DMS53 (cell line): ENCODE results near the gene CENPM.
A peak's percentile ranks its signal among the peaks of the same experiment; 100 is the strongest.

Source experiments
- DNase-seq: peaks from one replicate; lab custom pipeline; 2025; lab: John Stamatoyannopoulos, UW

Gene CENPM

GRCh38 chr22:41946629-41947423 is at the start of gene CENPM:
Gene CENPM (minus strand): TSS chr22:41947152. CDS start chr22:41947076, 76 bp downstream.
- peak; percentile 96 for DNase-seq

- DNase-seq = no peak
Measured at GRCh38 chr22:41995211-41995610, 48.3 kb upstream of the CENPM start.

GRCh38 chr22:41992496-41992895 is 45.5 kb upstream of the CENPM start:
- no peak for DNase-seq

GRCh38 chr22:41991111-41991510 is 44.2 kb upstream of the CENPM start:
- DNase-seq = no peak

- DNase-seq = no peak
Measured at GRCh38 chr22:41989246-41989645, 42.3 kb upstream of the CENPM start.

GRCh38 chr22:41987276-41987675 is 40.3 kb upstream of the CENPM start:
- no peak for DNase-seq

GRCh38 chr22:41983513-41984405 is 36.8 kb upstream of the CENPM start:
- no peak for DNase-seq

- DNase-seq = no peak
Measured at GRCh38 chr22:41982865-41983264, 35.9 kb upstream of the CENPM start.

GRCh38 chr22:41979423-41980250 is 32.7 kb upstream of the CENPM start:
- DNase-seq = no peak

- no peak for DNase-seq
Measured at GRCh38 chr22:41978732-41979131, 31.8 kb upstream of the CENPM start.

- DNase-seq = peak; percentile 59
Measured at GRCh38 chr22:41976961-41977566, 30.1 kb upstream of the CENPM start.

- DNase-seq = peak; percentile 68
Measured at GRCh38 chr22:41976070-41976901, 29.3 kb upstream of the CENPM start.

GRCh38 chr22:41975299-41976069 is 28.5 kb upstream of the CENPM start:
- peak; percentile 12 for DNase-seq

GRCh38 chr22:41974691-41975290 is 27.8 kb upstream of the CENPM start:
- DNase-seq = no peak

- DNase-seq = no peak
Measured at GRCh38 chr22:41971431-41971830, 24.5 kb upstream of the CENPM start.

- no peak for DNase-seq
Measured at GRCh38 chr22:41970601-41971000, 23.6 kb upstream of the CENPM start.

GRCh38 chr22:41969110-41969646 is 22.2 kb upstream of the CENPM start, which contains the start of gene SEPTIN3:
Gene SEPTIN3 (plus strand): TSS chr22:41969443. CDS start chr22:41971493, 2,050 bp downstream.
- no peak for DNase-seq

GRCh38 chr22:41968601-41969000 is 21.6 kb upstream of the CENPM start:
- peak; percentile 82 for DNase-seq

GRCh38 chr22:41966607-41967240 is 19.8 kb upstream of the CENPM start:
- DNase-seq = peak; percentile 95
